ENCODE data around the gene JMJD8.

JMJD8 gene

GRCh38 chr16:670485-671352, 13.4 kb downstream of the JMJD8 start:
- H3K4me3 ChIP-seq (ENCODE audit: low read length), result no peak overlapping the region
- no peak for DNase-seq (ENCODE audit: low read depth, low spot score)

- DNase-seq (ENCODE audit: low read depth, low spot score), result no peak
- H3K4me3 ChIP-seq (ENCODE audit: low read length), result no peak overlapping the region
These were observed 14.5 kb downstream of the JMJD8 start for GRCh38 chr16:669666-670065.

- no peak for DNase-seq (ENCODE audit: low read depth, low spot score)
- peak overlapping the region; percentile 76 for H3K4me3 ChIP-seq (ENCODE audit: low read length)
These were observed 15.5 kb downstream of the JMJD8 start for GRCh38 chr16:668519-669171.

GRCh38 chr16:667780-668518, 16.2 kb downstream of the JMJD8 start, which contains the start of gene RHOT2:
Gene RHOT2 (plus strand): TSS chr16:668132. CDS start chr16:668200, 68 bp downstream.
- peak; percentile 67 for DNase-seq (ENCODE audit: low read depth, low spot score)

GRCh38 chr16:667113-667779, 16.9 kb downstream of the JMJD8 start:
- no peak for DNase-seq (ENCODE audit: low read depth, low spot score)

More at GRCh38 chr16:667780-668518, 16.2 kb downstream of the JMJD8 start, which contains the start of gene RHOT2:
- peak within 1 kb of the TSS; percentile 76 for H3K4me3 ChIP-seq (ENCODE audit: low read length)

GRCh38 chr16:666572-666971, 17.6 kb downstream of the JMJD8 start:
- no peak overlapping the region for H3K4me3 ChIP-seq (ENCODE audit: low read length)
- DNase-seq (ENCODE audit: low read depth, low spot score), result no peak

More at GRCh38 chr16:667113-667779, 16.9 kb downstream of the JMJD8 start:
- peak overlapping the region; percentile 50 for H3K4me3 ChIP-seq (ENCODE audit: low read length)

- DNase-seq (ENCODE audit: low read depth, low spot score), result no peak
- no peak overlapping the region for H3K4me3 ChIP-seq (ENCODE audit: low read length)
These were observed 21.5 kb downstream of the JMJD8 start for GRCh38 chr16:662597-662996.

GRCh38 chr16:662095-662494, 22.0 kb downstream of the JMJD8 start:
- H3K4me3 ChIP-seq (ENCODE audit: low read length), result no peak overlapping the region
- DNase-seq (ENCODE audit: low read depth, low spot score), result no peak

GRCh38 chr16:661184-661821, 22.8 kb downstream of the JMJD8 start:
- no peak for DNase-seq (ENCODE audit: low read depth, low spot score)
- H3K4me3 ChIP-seq (ENCODE audit: low read length), result no peak overlapping the region

- no peak overlapping the region for H3K4me3 ChIP-seq (ENCODE audit: low read length)
- DNase-seq (ENCODE audit: low read depth, low spot score), result no peak
These were observed 23.5 kb downstream of the JMJD8 start for GRCh38 chr16:660459-661183.

- H3K4me3 ChIP-seq (ENCODE audit: low read length), result no peak overlapping the region
- DNase-seq (ENCODE audit: low read depth, low spot score), result no peak
These were observed 24.0 kb downstream of the JMJD8 start for GRCh38 chr16:660132-660458.

- DNase-seq (ENCODE audit: low read depth, low spot score), result no peak
- H3K4me3 ChIP-seq (ENCODE audit: low read length), result no peak overlapping the region
These were observed 24.5 kb downstream of the JMJD8 start for GRCh38 chr16:659618-660017.

GRCh38 chr16:658679-659571, 25.2 kb downstream of the JMJD8 start:
- DNase-seq (ENCODE audit: low read depth, low spot score), result no peak
- no peak overlapping the region for H3K4me3 ChIP-seq (ENCODE audit: low read length)

- no peak for DNase-seq (ENCODE audit: low read depth, low spot score)
- no peak overlapping the region for H3K4me3 ChIP-seq (ENCODE audit: low read length)
These were observed 26.6 kb downstream of the JMJD8 start for GRCh38 chr16:657487-657886.

- H3K4me3 ChIP-seq (ENCODE audit: low read length), result no peak overlapping the region
- DNase-seq (ENCODE audit: low read depth, low spot score), result no peak
These were observed 30.1 kb downstream of the JMJD8 start for GRCh38 chr16:654034-654433.

- no peak overlapping the region for H3K4me3 ChIP-seq (ENCODE audit: low read length)
- no peak for DNase-seq (ENCODE audit: low read depth, low spot score)
These were observed 31.5 kb downstream of the JMJD8 start for GRCh38 chr16:652454-653305.

Data from Jurkat, Clone E6-1 (cell line).